ENCODE data around the gene DOCK9.
A peak's percentile ranks its signal among the peaks of the same experiment; 100 is the strongest.

Gene DOCK9

DNA sequence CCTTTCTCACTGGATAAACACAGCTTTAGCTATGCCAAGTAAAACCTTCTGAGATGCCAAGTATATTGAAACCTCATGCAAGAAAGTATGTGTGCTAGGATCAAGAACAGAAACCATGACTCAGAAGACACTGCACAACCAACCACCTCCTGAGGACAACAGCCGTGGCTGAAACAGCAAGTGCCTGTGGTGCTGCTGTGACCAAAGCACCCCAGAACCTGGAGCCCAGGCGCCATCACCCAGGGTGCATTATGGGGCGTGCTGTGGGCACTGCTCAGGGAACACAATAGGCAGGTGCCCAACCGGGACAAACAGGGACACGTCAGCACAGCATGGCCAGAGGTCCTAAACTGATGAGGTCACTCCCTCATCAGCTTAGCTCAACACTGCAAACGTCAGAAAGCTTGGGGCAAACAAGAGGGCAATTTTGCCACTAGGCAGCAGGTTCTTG lies 124.1 kb downstream of the DOCK9 start:
- H3K9ac ChIP-seq (ENCODE audit: low read depth, low read length): no peak overlapping the region
- H3K4me1 ChIP-seq (ENCODE audit: insufficient read depth, low read length): no peaks in the 10 kb centered on the region
- H3K9me3 ChIP-seq (ENCODE audit: control insufficient read depth, insufficient read depth, low read length): no peaks in the 10 kb centered on the region
- H3K36me3 ChIP-seq (ENCODE audit: insufficient read depth, low read length): 0 out of 2 replicates have a peak, but pooled peaks cover 3% of the 10 kb centered on the region

- Histone ChIP-seq H3K9me3 (ENCODE audit: control insufficient read depth, insufficient read depth, low read length) (no peaks in the 10 kb centered on the region), H3K36me3 (ENCODE audit: insufficient read depth, low read length) (0 out of 2 replicates have a peak, but pooled peaks cover 3% of the 10 kb centered on the region), H3K4me1 (ENCODE audit: insufficient read depth, low read length) (peaks cover 7% of the 10 kb centered on the region; the same call in 1 of the 2 replicates), H3K9ac (ENCODE audit: low read depth, low read length) (no peak overlapping the region)
Observed at GRCh38 chr13:98851276-98851675, 126.6 kb downstream of the DOCK9 start.

- Histone ChIP-seq H3K9me3 (ENCODE audit: control insufficient read depth, insufficient read depth, low read length) (no peaks in the 10 kb centered on the region), H3K4me1 (ENCODE audit: insufficient read depth, low read length) (peaks cover 7% of the 10 kb centered on the region; the same call in 1 of the 2 replicates), H3K36me3 (ENCODE audit: insufficient read depth, low read length) (0 out of 2 replicates have a peak, but pooled peaks cover 3% of the 10 kb centered on the region), H3K9ac (ENCODE audit: low read depth, low read length) (no peak overlapping the region)
Observed at GRCh38 chr13:98848746-98849145, 129.1 kb downstream of the DOCK9 start.

DNA sequence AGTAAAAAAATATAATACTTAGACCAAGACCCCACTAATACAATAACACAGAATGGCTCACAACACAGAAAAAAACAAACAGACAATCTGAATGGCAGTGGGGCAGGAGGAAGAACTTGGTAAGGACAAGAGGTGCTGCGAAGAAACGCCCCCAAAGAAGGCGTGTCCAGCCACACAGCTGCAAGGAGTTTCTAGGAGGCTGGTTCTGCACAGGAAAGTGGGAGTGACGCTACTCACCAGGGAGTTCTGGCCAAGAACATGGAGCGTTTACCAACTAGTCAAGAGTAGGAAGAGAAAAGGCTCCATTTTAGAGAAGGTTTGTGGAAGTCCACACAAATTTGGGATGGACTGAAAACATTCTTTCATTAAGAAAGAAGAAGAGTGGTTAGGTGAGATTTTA lies 130.1 kb downstream of the DOCK9 start:
- H3K36me3 ChIP-seq (ENCODE audit: insufficient read depth, low read length): 0 out of 2 replicates have a peak, but pooled peaks cover 3% of the 10 kb centered on the region
- no peak overlapping the region for H3K9ac ChIP-seq (ENCODE audit: low read depth, low read length)
- H3K9me3 ChIP-seq (ENCODE audit: control insufficient read depth, insufficient read depth, low read length): no peaks in the 10 kb centered on the region
- H3K4me1 ChIP-seq (ENCODE audit: insufficient read depth, low read length): peaks cover 10% of the 10 kb centered on the region

DNA sequence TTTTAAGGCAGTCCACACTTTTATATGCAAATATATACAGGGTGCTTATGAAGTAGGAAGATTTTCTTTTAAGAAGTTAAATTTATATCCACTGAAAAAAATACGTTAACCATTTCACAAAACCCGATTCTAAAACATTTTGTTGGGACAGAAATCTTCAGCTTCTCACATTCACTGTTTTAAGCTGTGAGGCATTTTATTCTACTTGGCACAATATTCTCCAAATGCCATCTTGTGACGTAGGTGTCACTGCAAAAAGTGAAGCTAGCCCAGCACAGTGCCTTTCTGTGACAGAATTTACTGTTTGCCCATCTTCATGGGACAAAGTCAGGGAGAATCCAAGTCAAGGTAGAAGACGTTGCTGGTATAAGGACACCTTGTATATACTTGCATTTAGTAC lies 130.9 kb downstream of the DOCK9 start:
- H3K9me3 ChIP-seq (ENCODE audit: control insufficient read depth, insufficient read depth, low read length): no peaks in the 10 kb centered on the region
- H3K4me1 ChIP-seq (ENCODE audit: insufficient read depth, low read length): peaks cover 10% of the 10 kb centered on the region
- no peak overlapping the region for H3K9ac ChIP-seq (ENCODE audit: low read depth, low read length)
- 0 out of 2 replicates have a peak, but pooled peaks cover 3% of the 10 kb centered on the region for H3K36me3 ChIP-seq (ENCODE audit: insufficient read depth, low read length)

DNA sequence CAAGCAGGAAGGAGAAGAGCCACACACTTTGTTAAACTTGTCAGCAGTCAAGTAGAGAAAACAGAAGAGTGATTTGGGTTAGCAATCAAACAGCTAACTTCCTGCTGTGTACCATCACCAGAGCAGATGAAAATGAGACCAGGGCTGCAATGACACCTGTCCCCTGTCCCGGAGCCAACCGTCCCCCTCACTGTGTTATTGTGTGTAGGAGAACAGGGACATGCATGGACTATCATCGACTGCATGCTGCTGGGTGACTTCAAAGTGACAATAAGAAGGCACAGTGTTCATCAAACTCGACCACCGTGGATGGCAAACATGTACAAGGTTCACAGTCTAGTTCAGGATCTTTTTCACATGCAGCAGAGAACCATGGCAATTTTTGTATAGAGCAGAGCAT lies 131.3 kb downstream of the DOCK9 start:
- Histone ChIP-seq H3K9me3 (ENCODE audit: control insufficient read depth, insufficient read depth, low read length) (no peaks in the 10 kb centered on the region), H3K9ac (ENCODE audit: low read depth, low read length) (no peak overlapping the region), H3K4me1 (ENCODE audit: insufficient read depth, low read length) (peaks cover 10% of the 10 kb centered on the region), H3K36me3 (ENCODE audit: insufficient read depth, low read length) (0 out of 2 replicates have a peak, but pooled peaks cover 3% of the 10 kb centered on the region)

GRCh38 chr13:98845742-98846141 lies 132.1 kb downstream of the DOCK9 start:
- 0 out of 2 replicates have a peak, but pooled peaks cover 1% of the 10 kb centered on the region for H3K36me3 ChIP-seq (ENCODE audit: insufficient read depth, low read length)
- no peaks in the 10 kb centered on the region for H3K9me3 ChIP-seq (ENCODE audit: control insufficient read depth, insufficient read depth, low read length)
- H3K9ac ChIP-seq (ENCODE audit: low read depth, low read length): no peak overlapping the region
- peaks cover 10% of the 10 kb centered on the region for H3K4me1 ChIP-seq (ENCODE audit: insufficient read depth, low read length)

DNA sequence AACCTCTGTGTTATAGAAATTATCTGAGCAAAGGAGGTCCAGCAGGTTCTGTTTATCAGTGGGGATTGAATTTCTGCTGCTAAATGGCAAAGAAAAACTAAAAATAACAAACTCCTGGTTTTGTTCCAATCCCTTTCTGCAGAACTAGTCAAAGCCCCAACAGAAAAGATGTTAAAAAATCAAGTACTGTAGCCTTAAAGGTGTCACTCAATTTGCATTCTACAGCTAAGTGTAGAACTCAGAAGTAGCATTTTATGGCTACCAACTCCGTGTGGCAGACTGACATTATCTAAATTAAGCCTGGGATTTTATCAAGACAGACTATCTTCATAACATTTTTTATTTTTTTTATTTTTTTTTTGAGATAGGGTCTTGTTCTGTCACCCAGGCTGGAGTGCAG lies 133.8 kb downstream of the DOCK9 start:
- H3K4me1 ChIP-seq (ENCODE audit: insufficient read depth, low read length): peaks cover 15% of the 10 kb centered on the region

DNA sequence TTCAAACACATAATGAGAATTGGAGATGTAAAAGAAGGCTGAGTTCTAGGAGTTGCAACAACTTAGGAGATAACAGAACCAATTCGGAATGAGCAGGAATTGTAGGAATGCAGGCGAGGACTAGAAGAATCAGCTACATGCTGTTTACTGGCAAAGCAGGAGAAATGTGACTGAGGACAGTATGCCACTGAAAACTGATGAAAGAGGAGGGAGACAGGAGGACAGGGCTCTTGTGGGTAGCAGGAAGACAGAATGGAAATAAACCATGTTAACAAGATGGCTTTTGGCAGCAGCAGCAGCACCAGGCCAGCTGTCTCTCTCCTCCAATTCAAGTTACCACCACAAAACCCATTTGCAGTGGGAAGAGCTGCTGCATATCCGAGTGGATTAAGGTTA lies 134.4 kb downstream of the DOCK9 start:
- Histone ChIP-seq H3K9ac (ENCODE audit: low read depth, low read length) (no peak overlapping the region), H3K9me3 (ENCODE audit: control insufficient read depth, insufficient read depth, low read length) (no peaks in the 10 kb centered on the region), H3K36me3 (ENCODE audit: insufficient read depth, low read length) (no peaks in the 10 kb centered on the region), H3K4me1 (ENCODE audit: insufficient read depth, low read length) (peaks cover 15% of the 10 kb centered on the region)

More for the DNA sequence above, 133.8 kb downstream of the DOCK9 start:
- Histone ChIP-seq H3K9ac (ENCODE audit: low read depth, low read length) (no peak overlapping the region), H3K36me3 (ENCODE audit: insufficient read depth, low read length) (no peaks in the 10 kb centered on the region), H3K9me3 (ENCODE audit: control insufficient read depth, insufficient read depth, low read length) (no peaks in the 10 kb centered on the region)

DNA sequence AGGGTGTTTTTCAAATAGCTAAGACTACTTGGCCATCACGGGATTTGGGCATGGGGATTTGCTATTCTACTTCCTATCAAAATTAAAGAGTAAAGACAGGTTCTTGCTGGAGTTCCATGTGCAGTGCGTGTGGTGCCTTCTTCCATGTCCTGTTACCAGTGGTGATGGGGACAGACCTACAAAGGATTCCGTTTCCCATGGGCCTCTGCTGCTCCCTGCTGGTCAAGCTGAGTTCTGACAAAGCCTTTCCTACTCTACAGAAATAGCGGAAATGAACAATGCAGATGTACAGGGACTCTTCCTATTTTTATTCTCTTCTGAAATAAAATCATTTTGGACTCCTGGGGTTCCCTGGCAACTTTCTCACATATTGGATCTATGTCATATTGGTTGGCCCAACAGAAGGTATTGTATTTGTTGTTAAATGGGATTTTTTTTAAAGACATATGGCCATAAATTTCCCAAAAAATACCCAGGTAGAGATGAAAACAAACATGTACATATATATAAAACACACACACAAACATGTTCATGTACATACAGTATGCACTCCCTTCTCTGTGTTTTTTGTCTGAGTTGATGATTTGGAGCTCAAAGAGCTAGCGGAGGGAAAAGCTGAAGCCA lies 134.9 kb downstream of the DOCK9 start:
- H3K9me3 ChIP-seq (ENCODE audit: control insufficient read depth, insufficient read depth, low read length): no peaks in the 10 kb centered on the region
- H3K4me1 ChIP-seq (ENCODE audit: insufficient read depth, low read length): peaks cover 12% of the 10 kb centered on the region
- H3K36me3 ChIP-seq (ENCODE audit: insufficient read depth, low read length): no peaks in the 10 kb centered on the region
- no peak overlapping the region for H3K9ac ChIP-seq (ENCODE audit: low read depth, low read length)

DNA sequence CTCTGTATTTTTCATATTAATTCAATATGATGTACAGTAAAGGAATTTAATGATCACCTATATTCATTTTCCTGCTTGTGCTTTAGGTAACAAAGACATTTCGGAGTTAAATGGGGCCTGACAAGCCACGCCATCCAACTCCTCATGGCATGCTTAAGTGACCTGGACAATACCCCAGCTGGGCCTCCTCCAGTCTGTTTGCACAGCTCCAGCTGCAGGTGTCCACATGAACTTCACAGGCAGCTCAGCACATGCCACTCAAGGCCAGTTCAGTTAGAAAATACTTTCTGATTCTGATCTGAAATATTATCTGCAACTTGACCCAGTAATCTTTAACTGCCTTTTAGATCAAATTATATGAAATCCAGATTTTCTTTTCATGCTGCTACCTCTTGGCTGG lies 135.8 kb downstream of the DOCK9 start:
- no peaks in the 10 kb centered on the region for H3K9me3 ChIP-seq (ENCODE audit: control insufficient read depth, insufficient read depth, low read length)
- no peak overlapping the region for H3K9ac ChIP-seq (ENCODE audit: low read depth, low read length)
- H3K4me1 ChIP-seq (ENCODE audit: insufficient read depth, low read length): peaks cover 8% of the 10 kb centered on the region
- H3K36me3 ChIP-seq (ENCODE audit: insufficient read depth, low read length): no peaks in the 10 kb centered on the region

DNA sequence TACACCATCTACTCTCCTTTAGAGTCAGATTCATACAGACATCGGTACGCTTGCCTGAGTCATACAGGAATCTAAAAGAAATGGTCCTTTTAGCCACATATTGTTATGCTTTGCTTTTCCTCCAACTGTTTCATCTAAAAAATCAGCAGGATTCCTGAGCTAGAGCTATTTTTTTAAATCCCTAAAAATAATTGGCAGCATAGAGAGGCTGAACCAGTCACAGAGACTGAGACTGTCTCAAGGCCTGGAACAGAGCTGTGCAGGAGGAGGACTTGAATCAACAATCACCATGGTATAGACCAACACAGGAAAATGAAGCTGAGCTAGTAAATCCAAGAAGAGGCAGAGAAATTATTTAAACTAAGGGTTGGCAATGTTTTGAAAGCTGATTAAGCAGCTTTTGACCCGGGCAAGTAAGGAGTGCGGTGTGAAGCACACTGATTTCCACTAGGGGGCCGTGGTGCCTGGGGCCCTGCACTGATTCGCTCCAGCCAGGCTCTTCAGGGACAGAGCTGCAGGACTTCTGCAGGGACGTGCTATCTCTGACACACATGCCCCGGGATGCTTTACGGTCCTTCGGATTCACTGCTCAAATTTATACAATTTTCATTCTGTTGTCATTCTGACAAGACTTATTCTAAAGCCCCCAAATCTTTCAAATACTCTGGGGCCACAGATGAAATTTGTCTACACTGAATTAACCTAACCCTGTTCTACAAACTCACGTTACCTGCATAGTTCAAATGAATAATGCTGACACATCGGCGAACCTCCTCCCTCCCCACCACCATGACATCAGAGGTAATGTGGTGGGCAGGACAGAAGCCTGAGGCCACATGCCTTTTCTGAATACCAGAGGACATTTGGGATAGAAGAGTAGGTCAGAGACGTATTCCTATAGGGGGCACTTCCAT lies 137.8 kb downstream of the DOCK9 start:
- Histone ChIP-seq H3K4me1 (ENCODE audit: insufficient read depth, low read length) (peaks cover 11% of the 10 kb centered on the region), H3K9ac (ENCODE audit: low read depth, low read length) (peak overlapping the region; percentile 41; the same call in 1 of the 2 replicates), H3K36me3 (ENCODE audit: insufficient read depth, low read length) (no peaks in the 10 kb centered on the region), H3K9me3 (ENCODE audit: control insufficient read depth, insufficient read depth, low read length) (no peaks in the 10 kb centered on the region)

DNA sequence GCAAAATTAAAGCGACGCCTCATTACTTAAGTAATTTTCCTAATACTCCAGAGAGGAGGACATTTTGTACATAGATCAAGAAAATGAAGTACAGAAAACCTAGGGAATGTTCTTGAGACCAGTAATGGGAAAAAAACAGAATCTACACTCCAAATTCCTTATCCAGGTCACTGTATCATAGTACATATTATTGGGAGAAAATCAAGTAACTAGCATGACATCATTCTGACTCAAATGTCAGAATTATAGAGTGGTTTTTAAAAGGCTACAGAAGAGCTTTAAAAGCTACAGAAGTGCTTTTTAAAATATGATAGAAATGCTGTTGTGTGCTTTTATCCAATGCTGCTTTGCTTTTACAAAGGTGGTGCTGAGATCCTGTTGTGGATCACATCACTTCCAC lies 139.1 kb downstream of the DOCK9 start:
- Histone ChIP-seq H3K9ac (ENCODE audit: low read depth, low read length) (no peak overlapping the region), H3K4me1 (ENCODE audit: insufficient read depth, low read length) (peaks cover 23% of the 10 kb centered on the region), H3K36me3 (ENCODE audit: insufficient read depth, low read length) (no peaks in the 10 kb centered on the region), H3K9me3 (ENCODE audit: control insufficient read depth, insufficient read depth, low read length) (no peaks in the 10 kb centered on the region)

DNA sequence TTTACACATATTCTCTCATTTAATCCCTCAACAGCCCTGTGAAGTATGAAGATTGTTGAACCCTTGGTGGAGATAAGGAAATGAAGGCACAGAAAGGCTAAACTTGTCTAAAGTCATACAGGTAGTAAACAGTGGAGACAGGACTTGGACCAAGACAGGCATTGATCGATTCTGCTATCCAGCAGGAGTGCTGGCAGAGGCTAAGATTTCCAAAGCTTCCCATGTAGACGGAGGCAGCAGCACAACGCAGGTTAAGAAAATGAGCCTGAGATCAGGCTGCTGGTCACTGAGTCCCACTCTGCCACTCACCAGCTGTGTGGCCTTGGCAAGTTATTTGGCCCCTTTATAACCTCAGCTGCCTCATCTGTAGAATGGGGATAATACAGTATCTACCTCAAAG lies 140.0 kb downstream of the DOCK9 start:
- Histone ChIP-seq H3K4me1 (ENCODE audit: insufficient read depth, low read length) (peaks cover 22% of the 10 kb centered on the region), H3K9me3 (ENCODE audit: control insufficient read depth, insufficient read depth, low read length) (no peaks in the 10 kb centered on the region), H3K9ac (ENCODE audit: low read depth, low read length) (no peak overlapping the region), H3K36me3 (ENCODE audit: insufficient read depth, low read length) (no peaks in the 10 kb centered on the region)

DNA sequence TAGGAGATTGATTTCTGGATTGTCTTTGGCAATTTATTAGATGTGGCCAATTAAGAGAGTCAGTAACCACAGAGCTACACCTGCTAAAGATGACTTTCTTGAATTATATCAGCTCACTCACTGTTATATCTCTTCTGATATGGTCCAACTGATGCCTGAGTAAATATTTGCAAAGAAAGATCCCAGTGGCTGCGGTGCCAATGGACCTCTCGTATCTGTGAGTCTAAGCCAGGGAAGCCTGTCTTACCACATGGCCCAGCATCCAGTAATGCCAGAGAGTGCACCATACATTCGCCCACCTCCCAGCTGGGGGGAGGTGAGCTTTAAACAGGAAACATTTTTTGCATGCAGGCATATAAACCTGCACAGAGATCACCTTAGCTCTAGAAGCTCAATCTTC lies 142.7 kb downstream of the DOCK9 start:
- H3K9ac ChIP-seq (ENCODE audit: low read depth, low read length): no peak overlapping the region
- peaks cover 22% of the 10 kb centered on the region for H3K4me1 ChIP-seq (ENCODE audit: insufficient read depth, low read length)
- H3K9me3 ChIP-seq (ENCODE audit: control insufficient read depth, insufficient read depth, low read length): no peaks in the 10 kb centered on the region
- H3K36me3 ChIP-seq (ENCODE audit: insufficient read depth, low read length): no peaks in the 10 kb centered on the region

Measured in ES-I3 (cell line).